Measurements from ENCODE around the gene NMD3.

The NMD3 gene

GRCh38 chr3:161284989-161285388, 63.9 kb downstream of the NMD3 start:
- no peak for DNase-seq

GRCh38 chr3:161289174-161289573, 68.1 kb downstream of the NMD3 start:
- DNase-seq, result no peak

- no peak for DNase-seq
These were observed 70.2 kb downstream of the NMD3 start for GRCh38 chr3:161291191-161291901.

- no peak for DNase-seq
These were observed 72.3 kb downstream of the NMD3 start for GRCh38 chr3:161293381-161293780.

GRCh38 chr3:161295325-161295724, 74.2 kb downstream of the NMD3 start:
- no peak for DNase-seq

- DNase-seq, result no peak
These were observed 75.7 kb downstream of the NMD3 start for GRCh38 chr3:161296814-161297213.
